ENCODE results near the gene DAZL. TPM values are rescaled to one million over a fixed set of nuclear protein-coding genes. Genes with fewer than 3 reads are reported as not detected.

Gene DAZL
- total RNA-seq, 2 donors from 2014 or later = not detected

DNA sequence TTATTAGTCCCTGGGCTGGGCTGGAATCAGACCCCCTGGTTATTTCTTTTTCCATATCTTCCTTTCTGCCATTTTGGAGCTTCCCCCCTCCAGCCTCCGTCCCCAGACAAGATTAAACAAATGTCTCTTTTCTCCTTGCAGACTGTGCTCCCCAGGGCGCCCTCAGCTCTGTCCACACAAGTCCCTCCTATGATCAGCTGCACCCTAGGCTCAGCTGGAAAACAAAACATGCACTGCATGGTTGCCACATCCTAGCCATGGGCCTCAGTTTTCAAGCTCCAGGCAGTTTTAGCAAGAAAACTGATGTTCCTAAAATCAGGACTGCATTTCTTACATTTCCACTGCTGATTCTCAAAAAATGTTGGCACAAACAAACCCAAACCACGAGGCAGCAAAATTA lies 68.2 kb downstream of the DAZL start:
- no peaks in the 10 kb centered on the region for H3K9me3 Mint-ChIP-seq
- Histone ChIP-seq H3K9ac (ENCODE audit: extremely low read depth, low read length, poor library complexity, severe bottlenecking) (no peak overlapping the region), H3K4me1 (ENCODE audit: control insufficient read depth, insufficient read depth, low read length) (peaks cover 5% of the 10 kb centered on the region), H3K36me3 (ENCODE audit: control insufficient read depth, insufficient read depth, low read length) (no peaks in the 10 kb centered on the region), H3K4me3 (ENCODE audit: low read length) (no peak overlapping the region), H3K27me3 (ENCODE audit: control insufficient read depth, insufficient read depth, low read length, poor library complexity, severe bottlenecking) (no peaks in the 10 kb centered on the region), H3K9me3 (ENCODE audit: control insufficient read depth, low read length) (no peaks in the 10 kb centered on the region), H3K27ac (ENCODE audit: low read depth, low read length) (no peak overlapping the region)
- H3K4me3 Mint-ChIP-seq = no peak overlapping the region
- no peaks in the 10 kb centered on the region for H3K36me3 Mint-ChIP-seq (ENCODE audit: low read depth)
- no peak overlapping the region for H3K27ac Mint-ChIP-seq
- peaks cover 16% of the 10 kb centered on the region for H3K4me1 Mint-ChIP-seq
- peaks cover 2% of the 10 kb centered on the region for H3K27me3 Mint-ChIP-seq (ENCODE audit: insufficient read depth)
- no peak for DNase-seq
- WGBS, 2 experiments (ENCODE audit: insufficient coverage in 1 of 2, insufficient read length in 1 of 2) = 82 to 94% methylated on average over 3 of the region's 3 CpGs
- TF ChIP-seq, protein P1, sequence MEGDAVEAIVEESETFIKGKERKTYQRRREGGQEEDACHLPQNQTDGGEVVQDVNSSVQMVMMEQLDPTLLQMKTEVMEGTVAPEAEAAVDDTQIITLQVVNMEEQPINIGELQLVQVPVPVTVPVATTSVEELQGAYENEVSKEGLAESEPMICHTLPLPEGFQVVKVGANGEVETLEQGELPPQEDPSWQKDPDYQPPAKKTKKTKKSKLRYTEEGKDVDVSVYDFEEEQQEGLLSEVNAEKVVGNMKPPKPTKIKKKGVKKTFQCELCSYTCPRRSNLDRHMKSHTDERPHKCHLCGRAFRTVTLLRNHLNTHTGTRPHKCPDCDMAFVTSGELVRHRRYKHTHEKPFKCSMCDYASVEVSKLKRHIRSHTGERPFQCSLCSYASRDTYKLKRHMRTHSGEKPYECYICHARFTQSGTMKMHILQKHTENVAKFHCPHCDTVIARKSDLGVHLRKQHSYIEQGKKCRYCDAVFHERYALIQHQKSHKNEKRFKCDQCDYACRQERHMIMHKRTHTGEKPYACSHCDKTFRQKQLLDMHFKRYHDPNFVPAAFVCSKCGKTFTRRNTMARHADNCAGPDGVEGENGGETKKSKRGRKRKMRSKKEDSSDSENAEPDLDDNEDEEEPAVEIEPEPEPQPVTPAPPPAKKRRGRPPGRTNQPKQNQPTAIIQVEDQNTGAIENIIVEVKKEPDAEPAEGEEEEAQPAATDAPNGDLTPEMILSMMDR (conservative IDR thresholded peaks at IDR 0.05) = no peak

Other genes starting within 250 kb of the DAZL start
- gene RFTN1, start 91.7 kb downstream of the DAZL start, total RNA-seq = 1 to 10 TPM in 1 of 2 donors, under 1 TPM in 1; 0.80 to 1.1 TPM